ENCODE measurements around the gene SFSWAP.

- TF ChIP-seq EGR1 (IDR thresholded peaks at IDR 0.05): no peak
- TF ChIP-seq TEAD4 (IDR thresholded peaks at IDR 0.05): no peak
- no peak for TF ChIP-seq RAD21 (IDR thresholded peaks at IDR 0.05; ENCODE audit: low read depth)
- TF ChIP-seq YY1 (IDR thresholded peaks at IDR 0.05; ENCODE audit: low read depth): no peak
- no peak for TF ChIP-seq EP300 (IDR thresholded peaks at IDR 0.05; ENCODE audit: borderline replicate concordance)
- TF ChIP-seq, protein P1, sequence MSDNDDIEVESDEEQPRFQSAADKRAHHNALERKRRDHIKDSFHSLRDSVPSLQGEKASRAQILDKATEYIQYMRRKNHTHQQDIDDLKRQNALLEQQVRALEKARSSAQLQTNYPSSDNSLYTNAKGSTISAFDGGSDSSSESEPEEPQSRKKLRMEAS (IDR thresholded peaks at IDR 0.05): peak; percentile 47; the same call in 1 of the 2 replicates
- TF ChIP-seq CEBPB (IDR thresholded peaks at IDR 0.05): no peak
- no peak for TF ChIP-seq NFIC (IDR thresholded peaks at IDR 0.05)
- no peak for TF ChIP-seq TCF12 (IDR thresholded peaks at IDR 0.05; ENCODE audit: low read depth)
- no peak for TF ChIP-seq REST (IDR thresholded peaks at IDR 0.05; ENCODE audit: low read depth)
- no peak for TF ChIP-seq CREB1 (IDR thresholded peaks at IDR 0.05; ENCODE audit: low read depth)
- TF ChIP-seq TAF1 (IDR thresholded peaks at IDR 0.05; ENCODE audit: low read depth): no peak; the same call in 1 of the 2 replicates
- TF ChIP-seq ZBTB7A (IDR thresholded peaks at IDR 0.05; ENCODE audit: low read depth): peak; percentile 85; the same call in 1 of the 2 replicates
- no peak for TF ChIP-seq USF1 (IDR thresholded peaks at IDR 0.05)
Observed at GRCh38 chr12:131828671-131829355, 117.9 kb downstream of the SFSWAP start.

Data from Ishikawa (cell line).